ENCODE measurements around the gene CNBP. TPM values are rescaled to one million over a fixed set of nuclear protein-coding genes. Genes with fewer than 3 reads are reported as not detected.

The CNBP gene
- total RNA-seq, 1 experiment from 2014 or later, result 266 TPM

DNA sequence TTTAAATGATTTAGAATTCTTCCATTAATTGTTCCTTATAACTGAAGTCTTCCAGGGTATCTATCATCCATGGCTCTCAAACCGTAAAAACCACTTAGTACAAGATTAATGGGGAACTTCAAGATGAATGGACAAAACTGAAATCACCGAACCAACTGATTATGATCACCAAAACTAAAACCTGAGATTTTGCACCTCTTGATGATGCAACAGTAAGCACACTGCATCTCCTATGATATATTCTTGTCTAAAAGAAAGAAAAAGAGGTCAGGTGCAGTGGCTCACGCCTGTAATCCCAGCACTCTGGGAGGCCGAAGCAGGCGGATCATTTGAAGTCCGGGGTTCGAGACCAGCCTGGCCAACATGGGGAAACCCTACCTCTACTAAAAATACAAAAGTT, 19.2 kb downstream of the CNBP start:
- CTCF ChIA-PET, result interaction anchor here (0.7 kb wide), 1 partner anchor 713 kb away, joined by 3 read pairs; no protein-coding TSS in a partner anchor
- peaks cover 68% of the 10 kb centered on the region for H3K36me3 Mint-ChIP-seq (ENCODE audit: insufficient read depth, unreplicated experiment)

DNA sequence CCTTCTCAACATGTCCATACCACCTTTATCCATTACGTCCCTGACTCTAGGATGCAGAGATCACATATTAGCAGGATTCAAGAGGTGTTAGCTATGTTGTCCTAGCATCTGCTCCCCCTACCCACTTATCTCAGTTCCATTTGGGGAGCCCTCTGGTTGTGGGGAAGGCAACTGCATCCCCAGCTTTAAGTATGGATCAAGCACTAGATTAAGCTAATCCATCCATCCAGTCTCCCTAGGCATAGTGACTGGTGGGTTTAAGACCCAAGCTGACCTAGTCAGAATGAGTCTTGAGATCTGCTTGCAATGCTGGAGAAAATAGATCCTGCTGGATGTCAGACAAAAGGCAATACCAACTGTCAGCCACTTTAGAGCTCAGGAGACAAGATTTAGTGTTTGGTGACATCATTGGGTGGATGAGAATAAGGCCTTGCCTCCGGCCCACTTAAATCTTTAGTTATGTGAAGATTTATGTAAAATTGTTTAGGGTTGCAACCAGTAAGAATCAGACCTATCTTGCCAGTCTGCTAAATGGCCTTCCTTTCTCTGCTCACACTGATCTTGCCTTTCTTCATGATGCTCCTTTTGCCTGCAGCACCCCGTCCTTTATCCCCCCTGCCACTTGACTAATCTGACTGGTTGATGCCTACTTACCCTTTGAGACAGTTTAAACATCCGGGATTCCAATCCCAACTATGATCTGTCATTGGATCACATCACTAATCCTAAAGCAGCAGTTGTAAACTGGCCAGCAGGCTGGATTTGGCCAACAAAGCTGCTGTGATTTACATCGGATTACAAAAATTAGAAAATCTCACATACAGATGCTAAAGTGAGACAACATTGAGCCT, 20.7 kb downstream of the CNBP start:
- peaks cover 12% of the 10 kb centered on the region for H3K4me1 Mint-ChIP-seq (ENCODE audit: low read depth, unreplicated experiment)
- no TSS peak for BruUV-seq (replicated peaks)
- TF ChIP-seq, protein P1, sequence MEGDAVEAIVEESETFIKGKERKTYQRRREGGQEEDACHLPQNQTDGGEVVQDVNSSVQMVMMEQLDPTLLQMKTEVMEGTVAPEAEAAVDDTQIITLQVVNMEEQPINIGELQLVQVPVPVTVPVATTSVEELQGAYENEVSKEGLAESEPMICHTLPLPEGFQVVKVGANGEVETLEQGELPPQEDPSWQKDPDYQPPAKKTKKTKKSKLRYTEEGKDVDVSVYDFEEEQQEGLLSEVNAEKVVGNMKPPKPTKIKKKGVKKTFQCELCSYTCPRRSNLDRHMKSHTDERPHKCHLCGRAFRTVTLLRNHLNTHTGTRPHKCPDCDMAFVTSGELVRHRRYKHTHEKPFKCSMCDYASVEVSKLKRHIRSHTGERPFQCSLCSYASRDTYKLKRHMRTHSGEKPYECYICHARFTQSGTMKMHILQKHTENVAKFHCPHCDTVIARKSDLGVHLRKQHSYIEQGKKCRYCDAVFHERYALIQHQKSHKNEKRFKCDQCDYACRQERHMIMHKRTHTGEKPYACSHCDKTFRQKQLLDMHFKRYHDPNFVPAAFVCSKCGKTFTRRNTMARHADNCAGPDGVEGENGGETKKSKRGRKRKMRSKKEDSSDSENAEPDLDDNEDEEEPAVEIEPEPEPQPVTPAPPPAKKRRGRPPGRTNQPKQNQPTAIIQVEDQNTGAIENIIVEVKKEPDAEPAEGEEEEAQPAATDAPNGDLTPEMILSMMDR (IDR thresholded peaks at IDR 0.05; ENCODE audit: insufficient read depth in 1 of 2, low read depth in 1 of 2, low read length in 1 of 2, severe bottlenecking in 1 of 2, unreplicated experiment in 1 of 2), result peak in 1 of 2 experiments; percentile 30
- peak in 1 of 2 experiments; percentile 23 for DNase-seq
- H3K36me3 Mint-ChIP-seq (ENCODE audit: insufficient read depth, unreplicated experiment), result peaks cover 57% of the 10 kb centered on the region
- no peaks in the 10 kb centered on the region for H3K9me3 ChIP-seq
- H3K4me3 Mint-ChIP-seq (ENCODE audit: unreplicated experiment), result peak overlapping the region; percentile 89
- ChIA-PET POLR2A (interaction anchor here (1.0 to 2.1 kb wide), 3 partner anchors 11 to 159 kb away, joined by 4 read pairs; no protein-coding TSS in a partner anchor), CTCF (interaction anchor here (1.1 to 2.6 kb wide), 6 partner anchors 41 to 193 kb away, joined by 3 to 21 read pairs (median 12); partner anchors contain the start of genes COPG1 and RAB43)
- peak overlapping the region; percentile 99 for H3K27ac Mint-ChIP-seq (ENCODE audit: unreplicated experiment)
- no peaks in the 10 kb centered on the region for H3K27me3 Mint-ChIP-seq (ENCODE audit: insufficient read depth, unreplicated experiment)
- peaks cover 15% of the 10 kb centered on the region for H3K4me1 ChIP-seq
- no peak overlapping the region for H3K4me3 ChIP-seq (ENCODE audit: low read depth, low read length)
- no peaks in the 10 kb centered on the region; the same call in 1 of the 2 replicates for H3K36me3 ChIP-seq (ENCODE audit: control insufficient read depth, insufficient read depth, low read length)
- H3K9me3 Mint-ChIP-seq (ENCODE audit: unreplicated experiment), result no peaks in the 10 kb centered on the region
- H3K27me3 ChIP-seq (replicated peaks; ENCODE audit: control insufficient read depth, insufficient read depth, low read length), result no peaks in the 10 kb centered on the region
- intact Hi-C loops (cut with micrococcal nuclease; ENCODE audit: unreplicated experiment), result no loop called here

More for the DNA sequence above, 19.2 kb downstream of the CNBP start:
- H3K27me3 Mint-ChIP-seq (ENCODE audit: insufficient read depth, unreplicated experiment), result no peaks in the 10 kb centered on the region
- H3K9me3 Mint-ChIP-seq (ENCODE audit: unreplicated experiment), result no peaks in the 10 kb centered on the region
- H3K4me1 ChIP-seq, result peaks cover 12% of the 10 kb centered on the region
- no peak overlapping the region for H3K4me3 ChIP-seq (ENCODE audit: low read depth, low read length)
- H3K9me3 ChIP-seq, result no peaks in the 10 kb centered on the region
- peaks cover 7% of the 10 kb centered on the region for H3K4me1 Mint-ChIP-seq (ENCODE audit: low read depth, unreplicated experiment)
- H3K4me3 Mint-ChIP-seq (ENCODE audit: unreplicated experiment), result no peak overlapping the region
- no peaks in the 10 kb centered on the region for H3K36me3 ChIP-seq (ENCODE audit: control insufficient read depth, insufficient read depth, low read length)
- POLR2A ChIA-PET, result no interaction called here
- intact Hi-C loops (cut with micrococcal nuclease; ENCODE audit: unreplicated experiment), result no loop called here
- no TSS peak for BruUV-seq (replicated peaks)
- no peaks in the 10 kb centered on the region for H3K27me3 ChIP-seq (replicated peaks; ENCODE audit: control insufficient read depth, insufficient read depth, low read length)
- H3K27ac Mint-ChIP-seq (ENCODE audit: unreplicated experiment), result no peak overlapping the region
- no peak for DNase-seq
- TF ChIP-seq, protein P1 (IDR thresholded peaks at IDR 0.05; ENCODE audit: insufficient read depth in 1 of 2, low read depth in 1 of 2, low read length in 1 of 2, severe bottlenecking in 1 of 2, unreplicated experiment in 1 of 2), result no peak

DNA sequence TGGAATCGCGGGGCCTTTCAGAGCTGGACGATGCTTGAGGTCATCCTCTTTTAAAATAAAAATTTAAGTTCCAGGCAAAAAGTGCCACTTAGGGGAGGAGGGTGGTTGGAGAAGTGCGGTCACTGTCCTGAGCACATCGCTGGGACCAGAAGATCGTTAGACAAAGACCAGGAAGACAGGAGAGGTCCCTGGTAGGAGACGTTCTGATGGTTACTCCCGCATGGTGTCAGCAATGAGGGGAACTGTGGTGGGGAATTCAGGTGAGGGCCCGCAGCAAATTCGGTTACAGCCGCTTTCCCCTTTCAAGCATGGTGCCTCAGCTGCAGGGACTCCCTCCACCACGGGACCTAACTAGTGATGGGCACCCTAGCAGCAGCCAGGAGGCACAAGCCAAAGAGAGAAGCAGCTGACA, 21.8 kb downstream of the CNBP start:
- Mint-ChIP-seq H3K4me1 (ENCODE audit: low read depth, unreplicated experiment) (peaks cover 12% of the 10 kb centered on the region), H3K4me3 (ENCODE audit: unreplicated experiment) (peak overlapping the region; percentile 89), H3K9me3 (ENCODE audit: unreplicated experiment) (no peaks in the 10 kb centered on the region), H3K36me3 (ENCODE audit: insufficient read depth, unreplicated experiment) (peaks cover 47% of the 10 kb centered on the region), H3K27me3 (ENCODE audit: insufficient read depth, unreplicated experiment) (no peaks in the 10 kb centered on the region), H3K27ac (ENCODE audit: unreplicated experiment) (peak overlapping the region; percentile 99)
- intact Hi-C loops (cut with micrococcal nuclease; ENCODE audit: unreplicated experiment), result loop anchor here (1.0 kb wide), 3 partner anchors 83 to 192 kb away; no protein-coding TSS in a partner anchor
- ChIA-PET POLR2A (interaction anchor here (0.6 to 2.1 kb wide), 6 partner anchors 12 to 108 kb away, joined by 3 to 4 read pairs (median 4); partner anchors contain the start of gene COPG1), CTCF (interaction anchor here (0.6 to 2.6 kb wide), 9 partner anchors 40 to 192 kb away, joined by 3 to 21 read pairs (median 6); partner anchors contain the start of genes COPG1 and RAB43)
- H3K36me3 ChIP-seq (ENCODE audit: control insufficient read depth, insufficient read depth, low read length), result no peaks in the 10 kb centered on the region; the same call in 1 of the 2 replicates
- BruUV-seq (replicated peaks), result no TSS peak
- DNase-seq, result peak; percentile 35 to 46
- peaks cover 15% of the 10 kb centered on the region for H3K4me1 ChIP-seq
- TF ChIP-seq, protein P1 (IDR thresholded peaks at IDR 0.05; ENCODE audit: insufficient read depth in 1 of 2, low read depth in 1 of 2, low read length in 1 of 2, severe bottlenecking in 1 of 2, unreplicated experiment in 1 of 2), result peak in 1 of 2 experiments; percentile 5
- H3K27me3 ChIP-seq (replicated peaks; ENCODE audit: control insufficient read depth, insufficient read depth, low read length), result no peaks in the 10 kb centered on the region
- peak overlapping the region; percentile 59 for H3K4me3 ChIP-seq (ENCODE audit: low read depth, low read length)
- no peaks in the 10 kb centered on the region for H3K9me3 ChIP-seq
